Gastroesophageal sphincter (tissue), 4 donors: ENCODE measurements around the gene COL4A2. TPM values are rescaled to one million over a fixed set of nuclear protein-coding genes. Genes with fewer than 3 reads are reported as not detected.

ENCODE experiments used
- ATAC-seq: fragments of 150-250 bp; one replicate; pipeline ENCODE4 v1.9.1; 2016; ENCODE audit warnings: mild to moderate bottlenecking, moderate library complexity
- H3K27ac ChIP-seq, 4 donors: fragments of 200-600 bp; sonication (generic) in 3 of 4; 1 replicate in 3 of 4; 2 replicates in 1 of 4; pipeline ENCODE4 v1.5.1; 2016 to 2019
- H3K27me3 ChIP-seq: fragments of 200-600 bp; sonication (generic); one replicate; pipeline ENCODE4 v1.5.1; 2019
- H3K36me3 ChIP-seq, 2 donors: fragments of 200-600 bp; sonication (generic); one replicate each; pipeline ENCODE4 v1.5.1; 2019; ENCODE audit warnings: control low read depth in 1 of 2
- H3K4me1 ChIP-seq, 3 donors: fragments of 200-600 bp; sonication (generic); 1 replicate in 2 of 3; 2 replicates in 1 of 3; pipeline ENCODE4 v1.5.1; 2016 to 2019; ENCODE audit warnings: control low read depth in 2 of 3
- H3K4me3 ChIP-seq, 2 donors: fragments of 200-600 bp; sonication (generic); one replicate each; pipeline ENCODE4 v1.5.1; 2019; ENCODE audit warnings: mild to moderate bottlenecking in 1 of 2, moderate library complexity in 1 of 2
- H3K9me3 ChIP-seq, 3 donors: fragments of 200-600 bp; sonication (generic); one replicate each; pipeline ENCODE4 v1.5.1; 2017 to 2019; ENCODE audit warnings: control low read depth in 2 of 3
- CTCF ChIP-seq, 4 experiments: fragments of 200-600 bp in 2 of 4; fragments of 450-650 bp in 2 of 4; sonication (generic) in 1 of 4; IDR thresholded peaks; one replicate each; pipeline ENCODE4 v1.5.1; 2017 to 2019; ENCODE audit warnings: antibody characterized with exemption in 4 of 4, mild to moderate bottlenecking in 2 of 4, moderate library complexity in 2 of 4
- EP300 ChIP-seq: sonication (generic); formaldehyde crosslinking; IDR thresholded peaks from one replicate; pipeline ENCODE4 v1.6.1; 2017; ENCODE audit warnings: antibody characterized with exemption, mild to moderate bottlenecking
- POLR2A ChIP-seq, 2 donors: fragments of 450-650 bp; IDR thresholded peaks; one replicate each; pipeline ENCODE4 v1.6.1; 2017; ENCODE audit warnings: antibody characterized with exemption in 2 of 2, mild to moderate bottlenecking in 2 of 2, moderate library complexity in 1 of 2
- POLR2AphosphoS5 ChIP-seq: sonication (generic); formaldehyde crosslinking; IDR thresholded peaks from one replicate; pipeline ENCODE4 v1.6.1; 2017; ENCODE audit warnings: antibody characterized with exemption
- WGBS, 2 donors: methylation state at CpG; one replicate each; pipeline ENCODE4 v1.1.5; 2018; ENCODE audit warnings: low coverage in 1 of 2; 5-methylcytosine and 5-hydroxymethylcytosine counted together
- total RNA-seq, 4 donors: library from RNA; depleted of rRNA; stranded (reverse); fragments of >200 nt; gene quantifications; one replicate each; pipeline ENCODE4 v1.1.0, GENCODE V29; 2016

The COL4A2 gene
- total RNA-seq, 4 donors from 2014 or later, result 478 to 945 (median 543) TPM

- 78 to 100% methylated on average over 1 to 7 of the region's 16 CpGs for WGBS, 2 donors
- ATAC-seq, result no peak
- no peak overlapping the region for H3K27ac ChIP-seq
These were observed 247.9 kb downstream of the COL4A2 start for GRCh38 chr13:110554946-110555345.

GRCh38 chr13:110555601-110556223, 248.6 kb downstream of the COL4A2 start:
- WGBS, 2 donors, result 90% methylated on average over 2 to 4 of the region's 16 CpGs
- peaks cover 0 to 28% of the 10 kb centered on the region in 2 donors for H3K36me3 ChIP-seq
- no peak overlapping the region for H3K4me3 ChIP-seq
- no peaks in the 10 kb centered on the region for H3K9me3 ChIP-seq
- no peak for TF ChIP-seq POLR2AphosphoS5
- no peak for TF ChIP-seq POLR2A (IDR thresholded peaks at IDR 0.05)
- ATAC-seq, result peak; percentile 8
- no peaks in the 10 kb centered on the region for H3K27me3 ChIP-seq
- H3K27ac ChIP-seq, result no peak overlapping the region
- H3K4me1 ChIP-seq, result peaks cover 0 to 58% (median 0%) of the 10 kb centered on the region in 3 donors

More at GRCh38 chr13:110554946-110555345, 247.9 kb downstream of the COL4A2 start:
- Histone ChIP-seq H3K4me3 (no peak overlapping the region), H3K36me3 (peaks cover 0 to 28% of the 10 kb centered on the region in 2 donors), H3K27me3 (no peaks in the 10 kb centered on the region), H3K9me3 (no peaks in the 10 kb centered on the region), H3K4me1 (peaks cover 0 to 54% (median 0%) of the 10 kb centered on the region in 3 donors)
- TF ChIP-seq EP300 (no peak), POLR2A (IDR thresholded peaks at IDR 0.05) (no peak), POLR2AphosphoS5 (no peak), CTCF (IDR thresholded peaks at IDR 0.05) (no peak)

- Histone ChIP-seq H3K27me3 (no peaks in the 10 kb centered on the region), H3K36me3 (peaks cover 0 to 28% of the 10 kb centered on the region in 2 donors), H3K9me3 (no peaks in the 10 kb centered on the region), H3K4me3 (no peak overlapping the region), H3K27ac (no peak overlapping the region), H3K4me1 (peaks cover 0 to 53% (median 0%) of the 10 kb centered on the region in 3 donors)
- no peak for ATAC-seq
- TF ChIP-seq POLR2AphosphoS5 (no peak), CTCF (IDR thresholded peaks at IDR 0.05) (no peak), POLR2A (IDR thresholded peaks at IDR 0.05) (no peak), EP300 (no peak)
- 80 to 100% methylated on average over 1 of the region's 1 CpG for WGBS, 2 donors
These were observed 249.1 kb downstream of the COL4A2 start for GRCh38 chr13:110556224-110556606.

GRCh38 chr13:110557082-110557481, 250.0 kb downstream of the COL4A2 start:
- ATAC-seq, result no peak
- peaks cover 0 to 49% (median 0%) of the 10 kb centered on the region in 3 donors for H3K4me1 ChIP-seq
- peaks cover 0 to 28% of the 10 kb centered on the region in 2 donors for H3K36me3 ChIP-seq
- TF ChIP-seq POLR2A (IDR thresholded peaks at IDR 0.05) (no peak), POLR2AphosphoS5 (no peak), CTCF (IDR thresholded peaks at IDR 0.05) (no peak), EP300 (no peak)
- H3K4me3 ChIP-seq, result no peak overlapping the region
- no peak overlapping the region for H3K27ac ChIP-seq
- H3K9me3 ChIP-seq, result no peaks in the 10 kb centered on the region
- H3K27me3 ChIP-seq, result no peaks in the 10 kb centered on the region
- WGBS, 2 donors, result 93 to 100% methylated on average over 2 to 4 of the region's 5 CpGs

- H3K36me3 ChIP-seq, result peaks cover 0 to 28% of the 10 kb centered on the region in 2 donors
- peaks cover 0 to 54% (median 2%) of the 10 kb centered on the region in 3 donors for H3K4me1 ChIP-seq
- TF ChIP-seq POLR2AphosphoS5 (no peak), POLR2A (IDR thresholded peaks at IDR 0.05) (no peak), EP300 (no peak), CTCF (IDR thresholded peaks at IDR 0.05) (no peak)
- H3K27ac ChIP-seq, result no peak overlapping the region
- WGBS, 2 donors, result no CpG with 5 or more reads among the region's 23 CpGs
- H3K4me3 ChIP-seq, result no peak overlapping the region
- no peaks in the 10 kb centered on the region for H3K9me3 ChIP-seq
- no peaks in the 10 kb centered on the region for H3K27me3 ChIP-seq
- ATAC-seq, result no peak
These were observed 250.7 kb downstream of the COL4A2 start for GRCh38 chr13:110557610-110558305.
